Measurements from ENCODE around the gene HES2.
"Not testable (repeated sequence)": the region's sequence is repeated elsewhere in the genome, so short reads cannot be mapped to it uniquely, and the experiment has no call there.

Gene HES2

DNA sequence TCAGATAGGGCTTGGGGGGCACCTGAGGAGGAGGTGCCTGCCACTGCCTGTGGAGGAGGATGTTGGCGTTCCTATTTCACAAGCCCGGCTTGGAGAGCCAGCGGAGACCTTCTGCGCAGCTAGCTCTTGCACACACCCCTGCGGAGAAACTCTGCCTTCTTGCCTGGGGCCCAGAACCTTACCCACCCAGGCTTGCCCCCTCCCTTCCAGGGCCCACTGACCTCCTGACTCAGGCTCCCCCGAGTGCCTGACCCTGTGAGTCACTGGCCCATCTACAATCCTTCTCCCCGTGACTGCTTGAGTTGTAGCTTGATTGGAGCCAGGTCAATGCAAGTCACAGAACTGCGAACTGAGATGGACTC is 3.4 kb downstream of the HES2 start:
- no peak for DNase-seq

DNA sequence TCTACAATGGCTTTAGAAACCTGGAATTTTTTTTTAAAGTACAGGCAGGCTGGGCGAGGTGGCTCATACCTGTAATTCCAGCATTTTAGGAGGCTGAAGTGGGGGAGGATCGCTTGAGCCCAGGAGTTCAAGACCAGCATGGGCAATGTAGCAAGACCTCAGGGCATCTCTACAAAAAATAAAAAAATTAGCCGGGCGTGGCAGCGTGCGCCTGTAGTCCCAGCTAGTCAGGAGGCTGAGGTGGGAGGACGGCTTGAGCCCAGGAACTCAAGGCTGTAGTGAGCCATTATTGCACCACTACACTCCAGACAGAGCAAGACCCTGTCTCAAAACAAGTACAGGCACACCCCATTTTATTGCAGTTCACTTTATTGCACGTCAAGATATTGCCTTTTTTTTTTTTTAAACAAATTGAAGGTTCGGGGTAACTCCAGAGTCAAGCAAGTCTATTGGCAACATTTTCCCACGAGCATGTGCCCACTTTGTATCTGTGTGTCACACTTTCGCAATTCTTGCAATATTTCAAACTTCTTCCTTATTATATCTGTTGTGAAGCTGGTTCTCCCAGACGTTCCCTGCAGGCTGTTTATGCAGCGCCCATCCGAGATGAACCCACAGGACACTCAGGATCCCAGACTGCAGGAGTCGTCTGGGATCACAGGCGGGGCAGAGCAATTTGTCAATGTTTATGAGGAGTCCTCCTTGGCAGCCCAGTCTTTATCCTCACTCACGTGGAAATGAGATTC is 4.7 kb downstream of the HES2 start:
- DNase-seq: no peak

DNA sequence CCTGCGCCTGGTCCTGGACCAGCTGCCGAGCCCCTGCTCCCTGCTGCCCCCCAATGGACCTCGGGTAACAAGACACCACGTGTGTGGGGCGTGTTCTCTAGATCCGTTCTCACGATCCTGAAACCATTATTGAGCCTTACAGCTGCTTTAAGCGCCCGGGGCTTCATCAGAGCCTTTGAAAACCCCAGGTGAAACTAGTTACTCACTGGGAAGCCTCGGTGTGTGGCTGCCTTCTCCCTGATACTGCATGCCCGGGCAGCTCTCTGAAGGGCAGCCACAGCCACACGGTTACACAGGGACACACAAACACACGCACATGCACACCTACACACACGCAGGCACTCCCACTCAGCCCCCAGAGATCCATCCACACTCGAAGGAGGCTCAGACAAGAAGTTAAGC is 5.3 kb downstream of the HES2 start:
- no peak for DNase-seq

DNA sequence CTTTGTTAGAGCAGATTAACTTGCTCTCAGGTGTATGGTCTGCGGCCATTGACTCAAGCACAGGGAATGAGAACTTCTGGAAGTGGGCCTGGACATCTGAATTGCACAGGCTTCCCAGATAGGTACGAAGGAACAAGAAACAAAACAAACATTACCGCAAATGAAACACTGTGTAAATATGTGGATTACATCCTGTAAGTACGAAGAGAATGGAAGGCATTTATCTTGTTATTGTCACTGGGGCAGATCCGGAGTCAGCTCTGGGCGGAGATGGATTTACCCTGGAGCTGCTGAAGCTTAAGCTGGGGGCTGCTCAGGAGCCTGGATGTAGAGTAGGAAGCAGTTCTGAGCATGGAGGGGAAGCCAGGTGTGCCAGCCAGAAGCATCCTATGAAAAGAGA is 6.8 kb downstream of the HES2 start:
- peak; percentile 39 for DNase-seq

DNA sequence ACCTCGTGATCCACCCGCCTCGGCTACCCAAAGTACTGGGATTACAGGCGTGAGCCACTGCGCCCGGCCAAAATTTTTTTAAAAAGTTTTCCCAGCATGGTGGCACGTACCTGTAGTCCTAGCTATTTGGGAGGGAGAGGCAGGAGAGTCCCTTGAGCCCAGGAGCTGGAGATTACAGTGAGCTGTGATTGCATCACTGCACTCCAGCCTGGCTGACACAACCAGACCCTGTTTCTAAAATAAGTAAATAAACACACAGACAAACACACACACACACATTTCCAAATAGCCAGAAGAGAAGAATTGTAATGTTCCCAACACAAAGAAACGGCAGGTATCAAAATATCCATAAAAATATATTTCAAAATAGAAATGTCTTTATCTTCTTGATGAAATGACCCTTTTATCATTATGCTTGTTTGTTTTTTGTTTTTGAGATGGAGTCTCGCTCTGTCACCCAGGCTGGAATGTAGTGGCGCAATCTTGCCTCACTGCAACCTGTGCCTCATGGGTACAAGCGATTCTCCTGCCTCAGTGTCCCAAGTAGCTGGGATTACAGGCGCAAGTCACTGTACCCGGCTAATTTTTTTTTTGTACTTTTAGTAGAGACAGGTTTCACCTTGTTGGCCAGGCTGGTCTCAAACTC is 9.3 kb downstream of the HES2 start:
- DNase-seq: no peak

DNA sequence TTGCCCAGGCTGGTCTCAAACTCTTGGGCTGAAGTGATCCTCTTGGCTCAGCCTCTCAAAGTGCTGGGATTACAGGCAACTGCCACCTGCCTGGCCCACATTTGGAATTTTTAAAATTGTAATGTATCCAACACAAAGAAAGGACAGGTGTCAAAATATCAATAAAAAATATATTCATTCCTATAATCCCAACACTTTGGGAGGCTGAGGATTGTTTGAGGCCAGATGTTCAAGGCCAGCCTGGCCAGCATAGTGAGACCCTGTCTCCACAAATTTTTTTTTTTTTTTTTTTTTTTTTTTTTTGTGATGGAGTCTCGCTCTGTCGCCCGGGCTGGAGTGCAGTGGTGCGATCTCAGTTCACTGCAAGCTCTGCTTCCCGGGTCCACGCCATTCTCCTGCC is 10.0 kb downstream of the HES2 start:
- DNase-seq: no peak

DNA sequence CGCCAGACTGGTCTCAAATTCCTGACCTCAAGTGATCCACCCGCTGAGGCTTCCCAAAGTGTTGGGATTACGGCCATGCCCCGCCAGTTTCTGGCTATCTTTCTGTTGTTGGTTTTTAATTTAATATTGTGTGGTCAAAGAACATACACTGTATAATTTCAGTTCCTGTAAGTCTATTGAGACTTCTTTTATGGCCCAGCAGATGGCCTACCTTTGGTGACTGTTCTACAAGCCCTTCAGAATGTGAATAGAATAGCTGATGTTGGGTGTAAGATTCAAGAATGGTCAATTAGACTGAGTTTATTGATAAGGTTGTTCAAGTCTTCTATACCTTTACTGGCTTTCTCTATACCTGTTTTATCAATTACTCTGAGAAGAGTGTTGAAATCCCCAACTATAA is 10.7 kb downstream of the HES2 start:
- DNase-seq: no peak

DNA sequence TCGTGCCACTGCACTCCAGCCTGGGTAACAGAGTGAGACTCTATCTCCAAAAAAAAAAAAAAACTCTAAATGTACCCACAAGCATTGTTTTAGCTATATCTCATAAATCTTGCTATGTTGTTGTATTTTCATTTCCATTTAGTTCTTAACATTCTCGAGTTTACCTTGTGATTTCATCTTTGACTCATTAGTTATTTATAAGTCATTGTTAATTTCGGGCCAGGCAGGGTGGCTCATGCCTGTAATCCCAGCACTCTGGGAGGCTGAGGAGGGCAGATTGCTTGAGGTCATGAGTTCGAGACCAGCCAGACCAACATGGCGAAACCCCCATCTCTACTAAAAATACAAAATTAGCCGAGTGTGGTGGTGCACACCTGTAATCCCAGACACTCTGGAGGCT is 11.7 kb downstream of the HES2 start:
- no peak for DNase-seq

DNA sequence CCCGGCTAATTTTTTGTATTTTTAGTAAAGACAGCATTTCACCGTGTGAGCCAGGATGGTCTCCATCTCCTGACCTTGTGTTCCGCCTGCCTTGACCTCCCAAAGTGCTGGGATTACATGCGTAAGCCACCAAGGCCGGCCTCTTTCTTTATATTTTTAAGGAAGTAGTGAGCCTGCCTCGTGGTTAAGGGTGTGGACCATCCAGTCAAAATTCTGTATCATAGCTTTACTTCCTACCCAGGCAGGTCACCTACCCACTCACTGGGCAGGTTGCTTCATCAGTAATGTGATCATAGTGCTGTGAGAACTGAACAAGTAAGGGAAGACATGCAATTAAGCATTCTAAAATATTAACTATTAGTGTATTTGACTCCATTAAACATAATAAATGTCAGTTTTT is 18.0 kb downstream of the HES2 start:
- DNase-seq: no peak

DNA sequence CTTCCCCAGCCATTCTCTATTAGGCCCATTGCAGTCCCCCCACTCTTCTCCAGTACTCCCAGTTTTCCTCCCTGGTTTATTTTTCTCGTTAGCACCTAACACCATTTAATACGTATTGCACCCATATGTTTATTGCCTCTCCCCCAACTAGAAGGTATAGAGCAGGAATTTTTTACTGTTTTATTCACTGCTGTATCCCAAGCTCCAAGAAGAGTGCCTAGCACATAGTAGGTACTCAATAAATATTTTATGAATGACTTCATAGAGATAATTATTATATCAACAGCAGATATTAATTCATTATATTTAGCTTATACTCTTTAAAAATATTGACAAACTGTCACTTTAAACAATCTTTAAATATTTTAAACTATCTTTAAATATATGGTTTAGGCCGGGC is 20.4 kb downstream of the HES2 start:
- no peak for DNase-seq

DNA sequence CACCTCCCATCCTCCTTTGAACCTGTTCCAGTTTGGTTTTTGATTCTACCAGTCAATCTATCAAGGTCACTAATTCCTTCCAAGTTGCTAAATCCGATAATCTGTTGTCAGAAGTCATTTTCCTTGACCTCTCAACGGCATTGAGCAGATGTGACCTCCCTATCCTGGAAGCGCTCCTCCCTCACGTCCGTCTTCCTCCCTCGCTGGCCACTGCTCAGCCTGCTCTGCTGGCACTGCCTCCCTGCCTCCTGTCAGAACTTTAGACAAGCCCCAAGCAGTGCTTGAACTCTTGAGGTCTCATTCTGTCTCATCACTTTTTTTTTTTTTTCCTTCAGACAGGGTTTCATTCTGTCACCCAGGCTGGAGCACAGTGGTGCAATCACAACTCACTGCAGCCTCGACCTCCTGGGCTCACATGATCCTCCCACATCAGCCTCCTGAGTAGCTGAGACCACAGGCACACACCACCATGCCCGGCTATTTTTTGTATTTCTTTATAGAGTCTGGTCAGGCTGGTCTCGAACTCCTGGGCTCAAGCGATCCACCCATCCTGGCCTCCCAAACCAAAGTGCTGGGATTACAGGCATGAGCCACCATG is 21.8 kb downstream of the HES2 start:
- no peak for DNase-seq

DNA sequence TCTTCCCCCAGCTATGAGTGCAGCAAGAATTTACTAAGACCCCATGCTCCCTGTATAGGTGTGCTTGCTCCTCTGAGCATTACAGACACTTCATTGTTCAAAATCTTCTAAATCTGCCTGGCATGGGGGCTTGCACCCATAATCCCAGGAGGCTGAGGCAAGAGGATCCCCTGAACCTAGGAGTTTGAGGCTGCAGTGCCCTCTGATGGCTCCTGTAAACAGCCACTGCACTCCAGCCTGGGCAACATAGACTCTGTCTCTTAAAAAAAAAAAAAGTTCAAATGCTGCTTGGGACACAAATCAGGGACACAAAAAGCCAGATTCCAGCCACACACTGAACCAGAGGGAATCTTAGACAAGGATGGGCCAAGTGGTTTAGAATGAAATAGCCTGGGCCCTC is 22.7 kb downstream of the HES2 start:
- no peak for DNase-seq

DNA sequence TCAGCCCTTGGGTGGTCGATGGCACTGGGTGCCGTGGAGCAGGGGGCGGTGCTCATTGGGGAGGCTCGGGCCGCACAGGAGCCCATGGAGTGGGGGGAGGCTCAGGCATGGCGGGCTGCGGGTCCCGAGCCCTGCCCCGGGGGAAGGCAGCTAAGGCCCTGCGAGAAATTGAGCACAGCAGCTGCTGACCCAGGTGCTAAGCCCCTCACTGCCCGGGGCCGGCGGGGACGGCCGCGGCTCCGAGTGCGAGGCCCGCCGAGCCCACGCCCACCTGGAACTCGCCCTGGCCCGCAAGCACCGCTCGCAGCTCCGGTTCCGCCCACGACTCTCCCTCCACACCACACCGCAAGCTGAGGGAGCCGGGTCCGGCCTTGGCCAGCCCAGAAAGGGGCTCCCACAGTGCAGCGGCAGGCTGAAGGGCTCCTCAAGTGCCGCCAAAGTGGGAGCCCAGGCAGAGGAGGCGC is 23.9 kb downstream of the HES2 start:
- DNase-seq: not testable (repeated sequence)

DNA sequence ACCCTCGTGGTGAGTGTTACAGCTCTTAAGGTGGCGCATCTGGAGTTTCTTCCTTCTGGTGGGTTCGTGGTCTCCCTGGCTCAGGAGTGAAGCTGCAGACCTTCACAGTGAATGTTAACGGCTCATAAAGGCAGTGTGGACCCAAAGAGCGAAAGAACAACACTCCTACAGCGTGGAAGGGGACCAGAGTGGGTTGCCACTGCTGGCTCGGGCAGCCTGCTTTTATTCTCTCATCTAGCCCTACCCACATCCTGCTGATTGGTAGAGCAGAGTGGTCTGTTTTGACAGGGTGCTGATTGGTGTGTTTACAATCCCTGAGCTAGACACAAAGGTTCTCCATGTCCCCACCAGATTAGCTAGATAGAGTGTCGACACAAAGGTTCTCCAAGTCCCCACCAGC is 24.6 kb downstream of the HES2 start:
- DNase-seq: not testable (repeated sequence)

DNA sequence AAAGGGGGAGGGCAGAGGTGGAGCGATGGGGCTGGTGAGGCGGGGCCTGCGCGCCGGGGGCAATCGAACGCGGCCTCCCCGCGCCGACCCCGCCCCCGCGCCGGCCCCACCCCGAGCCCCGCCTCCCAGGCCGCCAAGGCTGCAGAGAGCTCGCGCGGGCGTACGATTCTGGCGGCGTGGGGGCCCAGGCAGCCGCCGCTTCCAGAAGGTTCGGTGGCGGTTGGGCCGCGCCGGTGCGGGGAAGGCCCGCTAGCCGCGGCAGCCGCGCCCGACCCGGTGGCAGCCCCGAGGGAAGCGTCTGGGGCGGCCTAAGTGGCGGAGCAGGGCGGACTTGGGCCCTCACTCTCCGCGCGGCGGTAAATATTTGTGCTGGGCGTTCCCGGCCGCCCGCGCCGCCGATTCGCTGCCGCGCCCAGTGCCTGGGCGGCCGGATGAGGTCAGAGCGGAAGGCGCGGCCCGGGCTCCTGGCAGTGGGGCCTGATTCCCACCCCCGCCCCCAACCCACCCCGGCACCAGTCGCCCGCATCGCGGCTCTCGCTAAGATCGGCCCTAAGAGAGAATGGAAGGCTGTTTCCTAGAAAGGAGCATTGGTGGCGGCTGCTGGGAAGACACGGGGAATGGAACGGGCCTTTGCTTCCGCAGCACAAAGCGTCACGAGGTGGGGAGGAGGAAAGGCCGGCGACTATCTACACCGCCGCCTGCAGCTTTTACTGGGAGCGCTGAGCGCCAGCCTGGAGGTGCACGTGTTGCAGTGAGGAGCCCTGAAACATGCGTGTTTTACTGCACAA is 26.1 kb downstream of the HES2 start, which contains the start of gene ACOT7:
Gene ACOT7, minus strand, starts transcription at position 368 of the 788 bp plus-strand sequence. CDS start 368 bp downstream, outside the sequence.
- DNase-seq: peak; percentile 84

DNA sequence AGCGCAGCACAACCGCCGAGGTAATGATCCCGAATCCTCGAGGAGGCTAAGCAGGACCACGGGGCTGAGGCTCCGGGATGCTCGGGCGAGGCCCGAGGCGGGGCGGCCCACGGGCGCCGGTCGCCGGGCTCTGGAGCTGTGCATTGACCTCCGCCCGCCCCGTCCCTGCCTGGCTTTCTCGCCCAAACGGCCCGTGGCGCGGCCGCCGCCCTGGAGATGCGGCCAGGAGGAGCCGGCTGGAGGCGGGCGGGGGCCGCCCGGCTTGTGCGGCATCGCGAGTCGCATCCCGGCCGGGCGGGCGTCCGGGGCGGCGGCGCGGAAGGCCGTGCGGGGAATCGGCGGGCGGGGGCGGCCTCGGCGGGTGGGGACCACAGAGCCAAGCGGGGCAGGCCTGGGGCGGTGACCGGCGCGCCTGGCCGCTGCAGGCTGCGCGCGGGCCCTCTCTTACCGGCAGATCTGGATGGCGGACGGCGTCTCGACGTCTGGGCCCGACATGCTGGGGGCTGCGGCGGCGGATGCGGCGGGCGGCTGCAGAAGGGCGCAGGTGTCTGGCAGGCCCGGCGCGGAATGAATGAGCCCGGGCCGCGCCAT is 26.8 kb downstream of the HES2 start:
- no peak for DNase-seq

DNA sequence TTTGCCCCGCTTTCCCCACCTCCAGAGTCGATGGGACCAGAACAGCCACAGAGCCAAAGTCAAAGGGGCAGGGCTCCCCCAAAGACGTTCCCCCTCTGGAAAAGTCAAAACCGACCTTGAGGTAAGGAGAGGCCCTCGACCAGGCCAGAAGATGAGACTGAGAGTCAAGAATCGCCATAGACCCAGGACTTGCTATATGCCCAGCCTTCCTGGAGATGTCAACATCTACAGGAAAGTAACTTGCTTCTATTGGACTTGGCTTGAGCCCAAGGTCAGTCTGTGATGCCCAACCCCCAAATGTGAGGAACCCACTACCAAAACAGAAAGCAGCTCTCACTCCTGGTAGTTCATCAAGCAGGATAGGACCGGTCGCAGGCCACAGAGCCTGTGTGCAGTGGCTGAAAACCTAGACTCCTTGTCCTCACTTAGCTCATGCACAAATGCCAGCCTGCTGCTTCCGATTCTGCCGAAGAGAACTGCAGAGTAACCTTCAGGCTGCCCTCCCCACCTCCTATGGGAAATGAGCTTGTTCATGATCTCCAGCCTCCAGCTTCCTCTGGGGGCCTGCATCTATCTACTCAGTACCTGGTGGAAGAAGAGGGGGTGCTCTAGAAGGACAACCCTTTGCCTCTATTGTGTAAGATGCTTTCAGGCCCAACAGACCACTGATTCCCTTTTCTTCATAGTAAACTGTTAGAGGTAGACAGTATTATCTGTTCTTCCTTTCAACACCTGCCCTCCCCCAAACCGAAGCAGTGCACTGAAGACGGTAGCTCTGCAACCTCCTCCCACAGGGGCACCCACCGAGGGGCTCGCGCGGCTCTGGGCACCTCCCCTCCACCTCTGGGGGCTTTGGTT is 27.5 kb downstream of the HES2 start:
- DNase-seq: no peak

DNA sequence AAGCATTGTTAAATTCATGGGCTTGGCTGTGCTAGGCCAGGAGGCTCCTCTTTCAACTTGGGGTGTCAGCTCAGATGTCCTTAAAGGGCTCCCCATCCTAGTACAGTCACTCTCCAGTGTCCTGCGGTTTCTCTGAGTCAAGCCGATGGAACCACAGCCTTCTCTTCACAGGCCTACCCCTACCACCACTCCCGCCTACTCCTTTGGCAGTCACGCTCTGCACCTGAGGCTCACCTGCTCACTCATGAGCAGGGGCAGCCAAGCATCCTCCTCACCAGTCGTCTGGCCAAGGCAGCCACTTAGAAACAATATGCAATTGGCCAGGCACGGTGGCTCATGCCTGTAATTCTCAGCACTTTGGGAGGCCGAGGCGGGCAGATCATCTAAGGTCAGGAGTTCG is 29.7 kb downstream of the HES2 start:
- no peak for DNase-seq

DNA sequence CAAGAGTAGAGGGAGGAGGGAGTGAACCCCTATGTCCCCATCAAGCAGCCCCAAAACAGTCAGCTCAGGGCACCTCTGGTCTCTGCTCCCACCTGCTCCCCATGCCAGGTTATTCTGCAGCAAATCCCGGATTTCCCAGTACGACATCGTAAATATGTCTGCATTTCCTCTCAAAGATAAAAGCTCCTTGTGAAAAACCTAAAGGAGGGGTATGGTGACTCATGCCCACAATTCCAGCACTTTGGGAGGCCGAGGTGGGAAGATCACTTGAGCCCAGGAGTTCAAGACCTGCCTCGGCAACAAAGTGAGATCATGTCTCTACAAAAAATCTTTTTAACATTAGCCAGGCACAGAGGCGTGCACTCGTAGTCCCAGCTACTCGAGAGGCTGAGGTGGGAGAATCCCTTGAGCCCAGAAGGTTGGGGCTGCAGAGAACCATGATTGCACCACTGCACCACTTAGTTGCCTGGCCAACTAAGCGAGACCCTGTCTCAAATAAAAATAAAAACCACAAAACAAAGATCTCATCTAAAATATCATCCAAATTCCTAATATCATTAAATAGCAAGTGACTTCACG is 33.3 kb downstream of the HES2 start:
- DNase-seq: no peak

DNA sequence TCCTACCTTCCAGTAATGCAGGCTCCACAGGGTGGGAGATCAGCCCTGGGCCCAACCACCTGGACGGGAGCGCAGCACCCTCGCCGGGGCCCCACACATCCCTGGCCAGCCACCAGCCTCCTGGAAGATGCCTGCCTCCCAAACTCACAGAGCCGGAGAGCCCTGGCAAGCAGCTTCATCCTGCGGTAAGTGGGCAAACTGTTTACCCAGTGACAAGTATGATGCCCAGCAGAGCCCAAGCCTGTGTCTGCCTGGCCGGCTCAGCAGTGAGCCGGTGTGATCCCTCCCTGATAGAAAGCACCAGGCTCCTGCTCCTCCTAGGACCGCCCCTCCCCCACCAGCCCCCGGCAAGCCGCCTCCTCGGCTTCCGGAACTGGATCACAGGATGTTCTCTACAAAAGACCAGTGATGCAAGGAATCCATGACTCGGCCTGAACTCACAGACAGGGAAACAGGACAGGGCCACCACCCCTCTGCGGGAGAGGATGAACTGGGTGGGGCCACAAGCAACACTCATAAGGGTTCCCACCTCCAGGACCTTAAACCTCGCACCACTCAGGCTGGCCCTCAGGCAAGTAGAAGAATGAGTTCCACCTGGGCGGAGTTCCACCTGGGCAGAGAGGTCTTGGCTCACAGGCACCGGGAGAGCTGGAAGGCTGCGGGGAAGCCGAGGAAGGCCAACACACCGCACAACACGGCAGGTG is 34.1 kb downstream of the HES2 start:
- DNase-seq: no peak

DNA sequence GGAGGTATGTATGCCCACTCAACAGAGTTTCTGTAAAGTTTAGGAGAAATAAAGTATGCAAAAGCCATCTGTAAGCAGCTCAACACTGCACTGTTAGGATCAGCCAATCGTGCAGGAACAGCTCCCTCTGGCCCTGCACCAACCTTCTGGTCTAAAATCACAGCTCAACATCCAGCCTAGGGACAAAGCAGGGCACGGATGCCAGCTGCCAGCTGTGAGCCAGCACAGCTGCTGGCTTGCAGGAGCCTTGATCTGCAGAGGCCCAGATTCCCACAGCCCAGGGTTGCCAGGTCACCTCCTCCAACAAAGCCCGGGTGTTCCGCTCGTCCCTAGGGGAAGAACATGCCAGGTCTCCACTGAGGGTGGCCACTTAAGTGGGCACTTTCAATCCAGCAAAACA is 34.8 kb downstream of the HES2 start:
- no peak for DNase-seq

Measured in COR-L47 (cell line).